Measurements from ENCODE around the gene RDH11.
"Not testable (repeated sequence)": the region's sequence is repeated elsewhere in the genome, so short reads cannot be mapped to it uniquely, and the experiment has no call there.

The RDH11 gene, protein sequence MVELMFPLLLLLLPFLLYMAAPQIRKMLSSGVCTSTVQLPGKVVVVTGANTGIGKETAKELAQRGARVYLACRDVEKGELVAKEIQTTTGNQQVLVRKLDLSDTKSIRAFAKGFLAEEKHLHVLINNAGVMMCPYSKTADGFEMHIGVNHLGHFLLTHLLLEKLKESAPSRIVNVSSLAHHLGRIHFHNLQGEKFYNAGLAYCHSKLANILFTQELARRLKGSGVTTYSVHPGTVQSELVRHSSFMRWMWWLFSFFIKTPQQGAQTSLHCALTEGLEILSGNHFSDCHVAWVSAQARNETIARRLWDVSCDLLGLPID

DNA sequence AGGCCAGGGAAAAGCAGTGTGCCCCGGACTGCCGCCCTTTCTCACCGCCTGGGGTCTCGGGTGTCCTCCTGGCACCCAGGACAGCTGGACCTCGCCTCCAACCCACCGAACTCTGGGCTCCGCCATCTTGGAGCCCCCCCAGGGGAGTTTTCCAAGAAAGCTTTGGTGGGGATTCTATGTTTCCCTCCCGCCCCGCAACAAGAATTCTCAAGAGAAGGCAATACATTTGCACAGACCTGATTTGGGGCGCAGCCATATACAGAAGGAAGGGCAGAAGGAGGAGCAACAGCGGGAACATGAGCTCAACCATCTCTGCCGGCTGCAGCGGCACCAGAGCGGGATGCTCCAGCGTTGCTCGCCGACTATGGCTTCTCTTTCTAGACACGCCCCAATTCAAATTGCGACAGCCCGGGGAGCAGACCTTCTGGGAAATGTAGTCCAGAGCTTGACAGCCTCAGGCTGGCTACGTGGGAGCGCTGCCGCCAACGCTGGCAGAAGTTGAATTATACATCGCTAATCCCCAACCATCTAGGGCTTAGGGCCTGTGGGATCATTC lies at the start of gene RDH11:
RDH11 (minus strand) TSS at position 371 of the 556 bp plus-strand sequence; CDS start at position 310, 61 bp downstream.
- peak; percentile 93 for DNase-seq (ENCODE audit: low spot score)

DNA sequence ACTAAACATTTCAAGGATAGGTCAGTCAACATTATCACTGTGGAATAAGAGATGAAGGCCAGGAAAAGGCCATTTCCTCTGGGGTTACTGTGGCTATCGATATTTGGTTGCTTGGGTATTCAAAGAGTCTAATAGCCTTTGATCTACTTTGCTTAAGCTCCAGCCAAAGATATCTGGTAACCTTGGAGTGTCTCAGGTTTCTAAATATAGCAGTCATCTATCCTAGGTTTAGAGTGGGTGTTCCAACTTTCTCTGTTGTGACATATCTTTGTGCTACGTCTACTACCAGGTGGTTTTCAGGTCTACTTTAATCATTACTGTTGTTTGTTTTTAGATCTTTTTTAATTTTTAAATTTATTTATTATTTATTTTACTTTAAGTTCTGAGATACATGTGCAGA lies 48.5 kb upstream of the RDH11 start:
- no peak for DNase-seq (ENCODE audit: low spot score)

DNA sequence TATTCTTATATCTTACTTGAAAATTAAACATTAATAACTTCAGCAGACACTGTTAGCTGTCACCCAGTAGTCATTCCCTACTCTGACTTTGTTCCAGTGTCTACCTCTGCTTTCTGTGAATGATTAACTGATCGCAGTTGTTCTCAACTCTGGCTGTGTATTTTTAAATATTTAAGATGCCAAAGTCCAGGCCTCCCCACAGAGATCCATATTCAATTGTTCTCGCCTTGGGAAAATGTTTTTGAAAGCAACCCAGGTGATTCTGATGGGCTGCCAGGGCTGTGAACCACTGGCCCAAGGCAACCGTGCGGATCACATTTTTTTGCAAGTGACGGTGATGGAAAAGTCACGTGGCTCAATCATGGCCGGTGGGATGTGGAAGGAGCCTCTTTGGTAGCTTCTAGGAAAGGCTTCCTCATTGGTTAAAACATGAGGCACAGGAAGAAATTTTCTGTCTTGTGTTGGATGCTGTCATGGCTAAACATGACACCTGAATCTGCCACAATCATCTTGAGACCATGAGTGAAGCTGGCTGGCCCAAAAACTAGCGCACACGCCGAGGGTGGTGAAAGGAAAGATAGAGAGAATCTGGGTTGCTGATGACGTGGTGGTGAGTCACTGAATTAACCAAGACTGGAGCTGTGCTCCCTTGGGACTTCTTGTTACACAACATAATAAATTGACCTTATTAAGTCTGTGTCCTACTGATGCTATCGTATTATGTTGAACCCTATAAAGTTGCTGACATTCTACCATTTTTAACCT lies 43.4 kb upstream of the RDH11 start:
- peak; percentile 76 for DNase-seq (ENCODE audit: low spot score)

DNA sequence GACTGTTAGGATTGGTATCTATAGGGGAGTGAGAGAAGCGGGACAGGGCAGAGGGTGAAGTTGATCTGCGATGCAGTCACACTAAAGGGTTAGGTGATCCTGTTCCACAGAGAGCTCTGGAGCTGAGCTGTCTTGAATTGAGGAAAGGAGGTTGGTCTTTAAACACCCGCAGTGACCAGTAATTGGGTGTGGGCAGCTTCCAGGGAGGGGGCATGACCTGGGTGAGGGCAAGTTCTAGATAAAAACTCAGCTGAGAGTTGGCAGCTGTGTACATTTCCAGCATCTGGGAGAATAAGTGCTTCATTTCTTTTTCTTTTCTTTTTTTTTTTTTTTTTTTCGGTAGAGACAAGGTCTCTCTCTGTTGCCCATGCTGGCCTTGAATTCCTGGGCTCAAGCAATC lies 41.2 kb upstream of the RDH11 start:
- no peak for DNase-seq (ENCODE audit: low spot score)

DNA sequence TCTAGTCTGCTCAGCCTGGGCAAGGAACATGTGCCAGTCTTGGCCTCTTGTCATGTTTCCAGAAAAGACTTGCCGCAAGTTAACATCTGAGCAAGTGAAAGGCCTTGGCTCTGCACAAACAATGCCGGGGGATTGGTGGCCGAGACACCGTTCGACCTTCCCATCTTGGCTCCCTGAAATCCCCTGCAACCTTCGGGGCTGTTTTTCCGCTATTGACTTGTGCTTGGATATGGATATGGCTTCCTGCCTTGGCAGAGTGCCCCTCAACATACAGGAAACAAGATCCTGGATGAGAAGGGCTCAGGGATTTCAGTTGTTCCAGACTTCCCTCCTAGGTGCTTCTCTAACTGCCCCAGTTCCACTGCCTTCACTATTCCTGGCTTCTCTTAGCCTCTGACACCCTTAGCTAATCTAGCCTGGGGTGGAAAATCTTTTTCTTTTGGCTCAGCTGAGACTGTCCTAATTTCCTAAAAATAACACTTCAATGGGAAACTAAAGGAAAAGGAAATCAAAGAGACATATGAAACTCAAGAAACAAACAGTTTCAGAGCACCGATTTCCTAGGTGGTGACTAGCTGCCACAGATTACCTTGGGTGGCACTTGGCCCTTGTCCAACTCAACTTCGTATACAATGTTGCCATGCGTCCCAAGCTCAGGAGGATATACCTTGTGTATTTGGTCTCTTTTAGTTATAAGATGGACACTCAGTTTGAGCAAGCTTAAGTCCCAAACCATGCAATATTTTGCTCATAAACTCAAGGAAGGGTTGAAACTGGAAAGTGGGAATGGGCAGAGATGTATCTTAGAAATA lies 40.0 kb upstream of the RDH11 start:
- DNase-seq (ENCODE audit: low spot score), result no peak

DNA sequence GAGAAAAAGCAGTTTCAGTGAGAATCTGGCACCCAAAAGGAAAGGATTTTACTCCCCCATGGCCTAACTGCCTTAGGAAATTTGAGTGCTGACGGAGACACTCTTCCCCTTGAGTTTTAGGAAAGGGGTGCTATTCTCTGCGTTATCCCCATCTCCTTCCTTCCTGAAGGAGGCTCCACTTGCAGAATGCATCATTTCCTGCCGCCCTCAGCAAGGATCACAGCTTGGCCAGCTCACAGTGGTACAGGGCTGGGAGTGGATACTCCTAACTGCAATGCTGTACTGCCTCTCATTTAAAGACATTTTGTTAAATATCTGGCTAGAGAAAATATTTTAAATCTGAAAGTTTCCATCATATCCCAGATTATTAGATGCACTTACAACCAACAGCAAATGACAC lies 39.1 kb upstream of the RDH11 start:
- DNase-seq (ENCODE audit: low spot score), result no peak

DNA sequence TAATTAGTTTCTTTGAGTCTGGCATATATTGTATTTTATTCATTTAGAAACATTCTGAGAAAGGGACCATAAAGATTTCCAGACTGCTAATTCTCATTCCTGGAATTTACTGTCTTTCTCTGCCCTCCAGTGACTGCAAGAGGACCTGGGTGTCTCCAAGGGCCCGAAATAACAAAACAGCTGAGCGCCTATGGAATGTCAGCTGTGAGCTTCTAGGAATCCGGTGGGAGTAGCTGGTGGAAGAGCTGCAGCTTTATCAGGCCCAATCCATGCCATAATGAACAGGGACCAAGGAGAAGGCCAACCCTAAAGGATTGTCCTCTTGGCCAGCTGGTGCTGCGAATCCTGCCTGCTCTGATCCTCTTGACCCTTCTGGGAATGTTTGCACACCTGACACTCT lies 38.1 kb upstream of the RDH11 start:
- no peak for DNase-seq (ENCODE audit: low spot score)

DNA sequence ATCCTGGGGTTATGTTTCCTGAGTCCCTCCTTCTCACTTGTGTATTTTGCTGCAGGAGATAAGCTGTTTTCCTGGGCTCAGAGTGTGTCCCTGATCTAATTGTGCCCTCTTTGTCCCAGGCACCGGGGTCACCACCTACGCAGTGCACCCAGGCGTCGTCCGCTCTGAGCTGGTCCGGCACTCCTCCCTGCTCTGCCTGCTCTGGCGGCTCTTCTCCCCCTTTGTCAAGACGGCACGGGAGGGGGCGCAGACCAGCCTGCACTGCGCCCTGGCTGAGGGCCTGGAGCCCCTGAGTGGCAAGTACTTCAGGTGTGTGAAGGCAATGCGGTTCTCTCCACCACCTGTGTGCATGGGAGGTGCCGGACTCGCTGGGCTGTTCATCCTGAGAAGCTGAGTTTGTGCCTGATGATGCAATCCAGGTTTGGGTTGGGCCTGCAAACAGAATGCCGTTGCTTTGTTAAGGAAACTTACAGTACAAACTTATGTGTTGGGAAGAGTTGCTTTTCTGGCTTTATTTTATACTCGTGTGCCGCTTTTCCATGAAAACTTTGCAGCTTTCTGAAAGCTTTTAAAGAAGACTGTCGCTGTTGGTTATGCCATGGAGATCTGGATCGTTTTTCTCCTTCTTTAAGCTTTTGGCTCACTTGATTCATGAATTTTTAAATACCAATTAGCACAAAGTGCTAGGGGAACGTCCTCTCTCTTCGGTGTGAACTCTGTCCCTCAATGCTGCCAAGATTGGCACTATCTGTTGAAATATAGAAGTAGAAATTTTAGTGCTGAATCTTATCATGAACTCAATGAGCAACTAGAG lies 33.7 kb upstream of the RDH11 start:
- no peak for DNase-seq (ENCODE audit: low spot score)

DNA sequence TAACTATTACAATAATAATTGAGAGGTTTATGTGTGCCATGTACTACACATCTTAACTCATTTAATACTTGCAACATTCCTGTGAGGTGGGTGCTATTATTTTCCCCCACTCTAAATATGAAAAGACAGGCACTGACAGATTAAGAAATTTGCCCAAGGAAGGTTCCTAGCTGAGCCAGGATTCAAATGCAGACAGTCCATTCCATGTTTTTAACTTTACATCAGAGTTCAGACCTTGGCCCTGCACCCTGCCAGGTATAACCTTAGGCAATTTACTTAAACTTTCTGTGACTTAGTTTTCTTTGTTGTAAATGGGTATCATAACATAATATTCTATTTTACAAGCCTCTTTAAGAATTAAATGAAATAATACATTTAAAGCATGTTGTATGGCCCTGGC lies 32.7 kb upstream of the RDH11 start:
- no peak for DNase-seq (ENCODE audit: low spot score)

DNA sequence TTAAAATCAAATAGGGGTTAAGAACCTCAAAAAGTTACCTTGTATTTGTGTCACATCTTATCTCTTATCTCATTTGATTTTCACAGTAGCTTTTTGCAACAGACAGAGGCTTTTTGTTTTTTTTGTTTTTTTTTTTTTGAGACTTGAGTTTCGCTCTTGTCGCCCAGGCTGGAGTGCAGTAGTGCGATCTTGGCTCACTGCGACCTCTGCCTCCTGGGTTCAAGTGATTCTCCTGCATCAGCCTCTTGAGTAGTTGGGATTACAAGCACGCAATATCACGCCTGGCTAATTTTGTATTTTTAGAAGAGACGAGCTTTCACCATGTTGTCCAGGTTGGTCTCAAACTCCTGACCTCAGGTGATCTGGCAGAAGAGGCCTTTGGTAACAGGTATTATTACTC lies 31.8 kb upstream of the RDH11 start:
- DNase-seq (ENCODE audit: low spot score), result no peak

DNA sequence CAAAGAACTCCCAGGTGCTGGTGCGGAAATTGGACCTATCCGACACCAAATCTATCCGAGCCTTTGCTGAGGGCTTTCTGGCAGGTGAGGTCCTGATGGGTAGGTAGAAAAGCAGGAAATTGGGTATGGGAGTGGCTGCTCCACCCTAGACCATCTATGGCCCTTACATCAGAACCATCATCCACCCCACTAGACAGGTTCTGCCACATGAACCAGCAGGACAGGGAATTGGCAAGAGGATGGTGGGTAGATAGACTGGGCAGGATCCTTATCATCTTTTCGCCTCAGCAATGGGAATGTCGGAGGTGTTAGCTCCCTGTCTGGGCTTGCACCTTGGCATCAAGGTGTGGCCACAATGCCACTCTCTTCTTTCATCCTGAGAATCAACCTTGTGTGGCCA lies 29.6 kb upstream of the RDH11 start:
- DNase-seq (ENCODE audit: low spot score), result no peak

DNA sequence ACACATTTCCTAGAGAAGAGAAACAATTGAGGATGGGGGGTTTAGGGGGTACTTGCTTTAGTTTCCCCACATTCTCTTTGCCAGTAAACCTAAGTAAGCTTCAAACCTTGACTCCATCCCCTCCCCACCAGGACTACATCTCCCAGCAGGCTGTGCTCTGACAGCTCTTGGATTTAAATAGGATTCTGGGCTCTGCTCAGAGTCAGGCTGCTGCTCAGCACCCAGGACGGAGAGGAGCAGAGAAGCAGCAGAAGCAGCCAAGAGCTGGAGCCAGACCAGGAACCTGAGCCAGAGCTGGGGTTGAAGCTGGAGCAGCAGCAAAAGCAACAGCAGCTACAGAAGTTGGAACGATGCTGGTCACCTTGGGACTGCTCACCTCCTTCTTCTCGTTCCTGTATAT lies 26.7 kb upstream of the RDH11 start:
- DNase-seq (ENCODE audit: low spot score), result no peak

DNA sequence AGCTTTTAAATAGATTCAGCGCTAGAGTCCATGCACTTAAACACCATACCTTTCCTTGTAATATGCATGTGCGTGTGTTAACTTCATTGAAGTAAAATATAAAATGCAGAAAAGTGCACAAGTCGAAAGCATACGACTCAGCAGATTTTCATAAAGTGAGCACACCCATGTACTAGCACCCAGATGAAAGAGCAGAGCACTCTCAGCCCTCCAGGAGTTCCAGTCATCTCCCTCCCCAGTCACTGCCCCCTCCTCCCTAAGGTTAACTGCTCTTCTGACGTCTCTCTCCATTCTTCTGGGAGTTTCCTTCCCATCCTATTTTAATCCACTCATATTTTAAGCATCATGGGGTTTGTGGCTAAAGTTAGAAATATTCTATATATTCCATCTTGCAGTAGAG lies 26.3 kb upstream of the RDH11 start:
- DNase-seq (ENCODE audit: low spot score), result no peak

DNA sequence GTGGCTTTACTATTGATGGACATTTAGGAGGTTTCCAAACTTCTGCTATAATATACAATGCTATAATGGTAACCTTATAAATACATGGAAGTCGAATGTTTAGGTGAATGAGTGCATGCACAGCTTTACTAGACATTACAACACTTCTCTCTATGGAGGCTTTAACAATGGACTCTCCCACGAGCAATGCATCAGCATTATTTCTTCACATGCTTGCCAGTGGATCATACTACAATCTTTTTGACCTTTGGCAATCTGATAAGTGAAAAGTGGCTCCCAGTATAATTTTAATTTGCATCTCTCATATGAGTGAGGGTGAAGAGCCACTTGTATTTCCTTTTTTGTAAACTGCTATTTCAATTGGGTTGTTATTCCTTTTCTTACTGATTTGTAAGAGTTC lies 24.3 kb upstream of the RDH11 start:
- DNase-seq (ENCODE audit: low spot score), result no peak

DNA sequence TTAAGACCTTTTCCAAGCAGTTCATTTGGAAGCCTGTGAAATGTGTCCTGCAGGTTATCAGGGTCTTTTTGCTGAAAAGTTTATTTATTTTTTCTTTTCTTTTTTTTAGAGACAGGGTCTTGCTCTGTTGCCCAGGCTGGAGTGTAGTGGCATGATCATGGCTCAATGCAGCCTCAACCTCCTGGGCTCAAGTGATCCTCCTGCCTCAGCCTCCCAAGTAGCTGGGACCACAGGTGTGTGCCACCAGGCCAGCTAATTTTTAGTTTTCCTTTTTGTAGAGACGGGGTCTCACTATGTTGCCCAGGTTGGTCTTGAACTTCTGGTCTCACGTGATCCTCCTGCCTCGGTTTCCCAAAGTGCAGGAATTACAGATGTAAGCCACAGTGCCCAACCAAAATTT lies 23.8 kb upstream of the RDH11 start:
- not testable (repeated sequence) for DNase-seq (ENCODE audit: low spot score)

DNA sequence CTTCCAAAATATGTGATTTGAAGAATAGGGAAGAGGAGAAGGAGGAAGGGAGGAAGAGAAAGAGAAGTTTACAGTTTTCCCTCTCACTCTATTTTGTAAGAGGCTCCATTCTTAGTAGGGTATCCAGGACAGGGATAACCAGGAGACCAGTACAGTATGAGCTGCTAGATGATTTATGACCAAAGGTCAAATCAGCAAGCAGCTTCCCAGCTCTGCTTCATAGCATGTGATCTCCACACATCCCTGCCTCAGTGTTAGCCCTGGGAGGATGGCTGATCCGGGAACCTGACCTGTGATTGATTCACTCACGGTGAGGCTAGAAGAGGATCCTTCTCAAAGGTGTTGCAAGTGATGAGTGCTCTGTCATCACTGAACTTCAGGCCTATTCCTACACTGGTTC lies 22.7 kb upstream of the RDH11 start:
- no peak for DNase-seq (ENCODE audit: low spot score)

DNA sequence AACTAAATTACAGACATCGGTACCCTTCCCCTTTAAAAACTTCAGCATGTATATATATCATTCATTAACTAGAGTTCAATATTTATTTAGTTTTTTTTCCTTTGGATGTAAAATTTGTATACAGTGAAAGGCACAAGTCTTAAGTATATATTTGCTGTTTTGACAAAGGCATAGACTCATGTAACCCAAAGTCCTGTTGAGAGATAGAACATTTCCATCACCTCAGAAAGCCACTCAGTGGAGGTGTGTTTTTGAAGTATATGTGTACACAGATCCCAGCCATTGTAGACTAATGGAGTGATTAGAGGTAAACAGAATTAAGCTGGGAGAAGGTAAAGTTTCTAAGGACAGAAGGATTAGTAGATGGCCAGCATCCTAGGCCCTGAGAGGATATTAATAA lies 21.5 kb upstream of the RDH11 start:
- no peak for DNase-seq (ENCODE audit: low spot score)

DNA sequence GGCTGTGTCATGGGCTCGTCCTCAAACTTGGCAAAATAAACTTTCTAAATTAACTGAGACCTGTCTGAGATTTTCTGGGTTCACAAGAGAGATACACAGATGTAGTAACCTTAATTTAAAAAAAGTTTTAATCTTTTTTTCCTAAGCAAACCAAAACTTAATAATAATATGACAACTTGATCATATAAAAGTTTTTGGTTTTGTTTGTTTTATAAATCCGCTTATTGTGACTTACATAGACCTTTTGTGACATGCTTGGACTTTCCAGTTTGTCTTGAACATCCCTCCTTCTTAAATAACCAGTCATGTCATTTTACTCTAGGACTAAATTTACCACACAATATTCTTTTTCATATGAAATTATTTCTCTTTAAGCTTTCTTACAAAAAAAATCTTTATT lies 14.6 kb upstream of the RDH11 start:
- DNase-seq (ENCODE audit: low spot score), result no peak

DNA sequence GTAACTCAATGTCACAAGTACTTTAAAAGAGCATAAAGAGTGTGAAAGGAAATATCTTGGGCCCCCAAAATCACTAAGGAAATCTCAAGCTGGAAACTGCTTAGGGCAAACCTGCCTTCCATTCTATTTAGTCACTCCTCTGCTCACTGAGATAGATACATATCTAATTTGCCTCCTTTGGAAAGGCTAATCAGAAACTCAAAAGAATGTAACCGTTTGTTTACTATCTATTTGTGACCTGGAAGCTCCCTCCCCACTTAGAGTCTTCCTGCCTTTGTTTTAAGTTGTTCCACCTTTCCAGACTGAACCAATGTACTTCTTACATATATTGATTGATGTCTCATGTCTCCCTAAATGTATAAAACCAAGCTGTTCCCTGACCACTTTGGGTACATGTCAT lies 14.2 kb upstream of the RDH11 start:
- DNase-seq (ENCODE audit: low spot score), result not testable (repeated sequence)

DNA sequence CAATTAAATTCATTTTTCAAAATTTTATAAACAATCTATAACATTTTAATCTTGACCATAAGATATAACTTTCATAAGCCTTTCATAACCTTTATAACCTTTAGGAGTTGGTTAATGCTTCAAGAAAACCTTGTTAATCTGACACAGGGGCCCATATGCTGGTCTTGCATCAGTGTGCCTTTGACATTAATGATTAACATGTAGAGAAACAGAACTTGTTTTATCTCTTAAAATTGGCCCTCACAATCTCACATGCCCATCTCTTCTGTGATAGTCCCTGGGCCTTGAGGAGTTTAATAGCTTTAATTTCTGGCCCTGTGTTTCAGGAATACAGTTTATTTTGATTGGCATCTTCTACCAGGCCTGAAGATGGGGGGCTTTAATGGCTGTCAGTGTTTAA lies 13.8 kb upstream of the RDH11 start:
- DNase-seq (ENCODE audit: low spot score), result peak; percentile 14

DNA sequence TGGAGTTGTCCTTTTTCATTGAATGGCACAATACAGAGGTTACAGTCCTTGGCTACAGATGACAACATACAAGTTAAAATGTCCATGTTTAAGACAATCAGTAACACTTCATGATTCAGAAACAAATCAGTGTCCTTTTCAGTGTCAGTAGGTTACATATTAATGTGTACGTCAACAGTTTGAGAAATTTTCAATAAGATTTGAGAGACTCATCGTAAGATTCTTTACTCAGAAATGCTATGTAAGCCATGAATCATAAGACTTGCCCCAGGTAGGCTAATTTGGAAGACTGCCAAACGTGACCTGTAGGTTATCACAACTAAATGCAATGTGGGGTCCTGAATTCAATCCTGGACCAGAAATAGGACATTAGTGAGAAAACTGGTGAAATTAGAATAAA lies 9.6 kb upstream of the RDH11 start:
- no peak for DNase-seq (ENCODE audit: low spot score)

Measured in LoVo (cell line).